ENCODE results near the gene DARS1.

DARS1 gene

GRCh38 chr2:135947483-135947882 is 37.9 kb downstream of the DARS1 start:
- no peak for DNase-seq (ENCODE audit: low read depth in 1 of 2, low spot score in 1 of 2)

- DNase-seq (ENCODE audit: low read depth in 1 of 2, low spot score in 1 of 2), result no peak
These were observed 39.9 kb downstream of the DARS1 start for GRCh38 chr2:135945526-135945925.

- DNase-seq (ENCODE audit: low read depth in 1 of 2, low spot score in 1 of 2), result no peak
These were observed 40.8 kb downstream of the DARS1 start for GRCh38 chr2:135944625-135945024.

GRCh38 chr2:135942936-135943688 is 42.3 kb downstream of the DARS1 start:
- DNase-seq (ENCODE audit: low read depth in 1 of 2, low spot score in 1 of 2), result no peak

- no peak for DNase-seq (ENCODE audit: low read depth in 1 of 2, low spot score in 1 of 2)
These were observed 48.9 kb downstream of the DARS1 start for GRCh38 chr2:135936524-135936923.

GRCh38 chr2:135935914-135936313 is 49.5 kb downstream of the DARS1 start:
- no peak for DNase-seq (ENCODE audit: low read depth in 1 of 2, low spot score in 1 of 2)

- DNase-seq (ENCODE audit: low read depth in 1 of 2, low spot score in 1 of 2), result no peak
These were observed 53.5 kb downstream of the DARS1 start for GRCh38 chr2:135931776-135932443.

- no peak for DNase-seq (ENCODE audit: low read depth in 1 of 2, low spot score in 1 of 2)
These were observed 58.8 kb downstream of the DARS1 start for GRCh38 chr2:135926605-135927004.

- DNase-seq (ENCODE audit: low read depth in 1 of 2, low spot score in 1 of 2), result no peak
These were observed 59.9 kb downstream of the DARS1 start for GRCh38 chr2:135925571-135925970.

- no peak for DNase-seq (ENCODE audit: low read depth in 1 of 2, low spot score in 1 of 2)
These were observed 69.2 kb downstream of the DARS1 start for GRCh38 chr2:135916207-135916606.

GRCh38 chr2:135914485-135914884 is 70.9 kb downstream of the DARS1 start:
- DNase-seq (ENCODE audit: low read depth in 1 of 2, low spot score in 1 of 2), result no peak

GRCh38 chr2:135913727-135914365 is 71.6 kb downstream of the DARS1 start:
- no peak for DNase-seq (ENCODE audit: low read depth in 1 of 2, low spot score in 1 of 2)

- no peak for DNase-seq (ENCODE audit: low read depth in 1 of 2, low spot score in 1 of 2)
These were observed 75.5 kb downstream of the DARS1 start for GRCh38 chr2:135909976-135910375.

- no peak for DNase-seq (ENCODE audit: low read depth in 1 of 2, low spot score in 1 of 2)
These were observed 79.7 kb downstream of the DARS1 start for GRCh38 chr2:135905679-135906078.

GRCh38 chr2:135904341-135904989 is 81.0 kb downstream of the DARS1 start:
- no peak for DNase-seq (ENCODE audit: low read depth in 1 of 2, low spot score in 1 of 2)

- no peak for DNase-seq (ENCODE audit: low read depth in 1 of 2, low spot score in 1 of 2)
These were observed 81.8 kb downstream of the DARS1 start for GRCh38 chr2:135903650-135904049.

- no peak for DNase-seq (ENCODE audit: low read depth in 1 of 2, low spot score in 1 of 2)
These were observed 85.9 kb downstream of the DARS1 start for GRCh38 chr2:135899567-135899966.

- DNase-seq (ENCODE audit: low read depth in 1 of 2, low spot score in 1 of 2), result no peak
These were observed 87.1 kb downstream of the DARS1 start for GRCh38 chr2:135898234-135898786.

GRCh38 chr2:135894930-135895329 is 90.5 kb downstream of the DARS1 start:
- no peak for DNase-seq (ENCODE audit: low read depth in 1 of 2, low spot score in 1 of 2)

GRCh38 chr2:135893374-135893794 is 92.0 kb downstream of the DARS1 start:
- DNase-seq (ENCODE audit: low read depth in 1 of 2, low spot score in 1 of 2), result no peak

GRCh38 chr2:135890835-135891234 is 94.6 kb downstream of the DARS1 start:
- DNase-seq (ENCODE audit: low read depth in 1 of 2, low spot score in 1 of 2), result no peak

Data from activated T-helper 1 cell treated with anti-CD3 and anti-CD28 coated beads, Interleukin-2, amount 50 U/mL, for 16 hours (primary cell).